Hepatocyte (in vitro differentiated cells): ENCODE measurements around the gene CEACAM16.

Source experiments
- EZH2 ChIP-seq: fragments of 200-600 bp; sonication (generic); IDR thresholded peaks from 2 replicates; pipeline ENCODE4 v1.6.1; 2016; ENCODE audit warnings: antibody characterized with exemption, mild to moderate bottlenecking, borderline replicate concordance
- EZH2phosphoT487 ChIP-seq: fragments of 200-600 bp; sonication (generic); IDR thresholded peaks from one replicate; pipeline ENCODE4 v1.6.1; 2018; ENCODE audit warnings: antibody characterized with exemption, mild to moderate bottlenecking, low read depth, moderate library complexity; ENCODE audit not compliant: unreplicated experiment, severe bottlenecking
- TF ChIP-seq, protein P1 (sequence below): fragments of 200-600 bp; sonication (generic); IDR thresholded peaks from 2 replicates; pipeline ENCODE4 v1.5.1; 2016; ENCODE audit warnings: antibody characterized with exemption, mild to moderate bottlenecking; ENCODE audit not compliant: poor library complexity

DNA sequence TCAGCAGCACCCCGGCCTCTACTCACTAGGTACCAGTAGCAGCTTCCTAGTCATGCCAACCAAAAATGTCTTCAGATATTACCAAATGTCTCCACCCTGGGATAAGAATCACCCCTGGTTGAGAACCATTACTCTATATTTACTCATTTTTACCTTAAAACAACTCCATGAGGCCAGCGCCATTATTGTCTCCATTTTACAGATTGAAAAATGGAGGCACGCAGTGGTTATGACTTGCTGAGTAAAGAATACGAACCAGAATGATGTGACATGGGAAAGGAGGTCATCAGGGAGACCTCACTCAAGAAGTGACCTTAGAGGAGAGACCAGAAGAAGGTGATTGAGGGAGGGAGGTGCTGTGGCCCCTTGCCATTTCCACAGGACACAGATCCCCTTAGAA lies 25.4 kb upstream of the CEACAM16 start:
- TF ChIP-seq, protein P1, sequence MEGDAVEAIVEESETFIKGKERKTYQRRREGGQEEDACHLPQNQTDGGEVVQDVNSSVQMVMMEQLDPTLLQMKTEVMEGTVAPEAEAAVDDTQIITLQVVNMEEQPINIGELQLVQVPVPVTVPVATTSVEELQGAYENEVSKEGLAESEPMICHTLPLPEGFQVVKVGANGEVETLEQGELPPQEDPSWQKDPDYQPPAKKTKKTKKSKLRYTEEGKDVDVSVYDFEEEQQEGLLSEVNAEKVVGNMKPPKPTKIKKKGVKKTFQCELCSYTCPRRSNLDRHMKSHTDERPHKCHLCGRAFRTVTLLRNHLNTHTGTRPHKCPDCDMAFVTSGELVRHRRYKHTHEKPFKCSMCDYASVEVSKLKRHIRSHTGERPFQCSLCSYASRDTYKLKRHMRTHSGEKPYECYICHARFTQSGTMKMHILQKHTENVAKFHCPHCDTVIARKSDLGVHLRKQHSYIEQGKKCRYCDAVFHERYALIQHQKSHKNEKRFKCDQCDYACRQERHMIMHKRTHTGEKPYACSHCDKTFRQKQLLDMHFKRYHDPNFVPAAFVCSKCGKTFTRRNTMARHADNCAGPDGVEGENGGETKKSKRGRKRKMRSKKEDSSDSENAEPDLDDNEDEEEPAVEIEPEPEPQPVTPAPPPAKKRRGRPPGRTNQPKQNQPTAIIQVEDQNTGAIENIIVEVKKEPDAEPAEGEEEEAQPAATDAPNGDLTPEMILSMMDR, result no peak
- TF ChIP-seq EZH2 (no peak), EZH2phosphoT487 (no peak)
